Calu3 (cell line): ENCODE results near the gene TMEM82. TPM values are rescaled to one million over a fixed set of nuclear protein-coding genes. Genes with fewer than 3 reads are reported as not detected.

ENCODE experiments used
- BruUV-seq: library from RNA; stranded (reverse); fragments of 400-500 nt; replicated peaks from 2 replicates; lab custom pipeline; 2021; lab: Mats Ljungman, UMichigan
- CTCF ChIA-PET: fragments of 300-600 bp; sonication (Branson Sonifier 250); formaldehyde crosslinking; loops from one replicate; lab custom pipeline; 2022; ENCODE audit warnings: antibody characterized with exemption; lab: Charles Lee
- DNase-seq: peaks from one replicate; pipeline ENCODE4 v3.0.0; 2022
- H3K27ac Mint-ChIP-seq: one replicate; pipeline ENCODE4 v1.8.0; 2022; ENCODE audit warnings: mixed read lengths; ENCODE audit not compliant: unreplicated experiment
- H3K27me3 Mint-ChIP-seq: one replicate; pipeline ENCODE4 v1.8.0; 2022; ENCODE audit warnings: mixed read lengths; ENCODE audit not compliant: unreplicated experiment
- H3K36me3 Mint-ChIP-seq: one replicate; pipeline ENCODE4 v1.8.0; 2022; ENCODE audit warnings: mild to moderate bottlenecking, moderate library complexity, mixed read lengths; ENCODE audit not compliant: insufficient read depth, unreplicated experiment
- H3K4me1 Mint-ChIP-seq: one replicate; pipeline ENCODE4 v1.8.0; 2022; ENCODE audit warnings: mild to moderate bottlenecking, low read depth, mixed read lengths; ENCODE audit not compliant: unreplicated experiment
- H3K4me3 Mint-ChIP-seq: one replicate; pipeline ENCODE4 v1.8.0; 2022; ENCODE audit warnings: mild to moderate bottlenecking, low read depth, moderate library complexity, mixed read lengths; ENCODE audit not compliant: unreplicated experiment
- H3K9me3 Mint-ChIP-seq: one replicate; pipeline ENCODE4 v1.8.0; 2022; ENCODE audit warnings: low read depth, mixed read lengths; ENCODE audit not compliant: unreplicated experiment
- intact Hi-C: fragments of 100-400 bp; cut with micrococcal nuclease; formaldehyde crosslinking; loops from one replicate; pipeline ENCODE4 v1.10.0; 2022; ENCODE audit not compliant: unreplicated experiment
- total RNA-seq: library from RNA; stranded (reverse); gene quantifications from 2 replicates; pipeline ENCODE4 v1.2.3, GENCODE V29; 2022
- TF ChIP-seq, protein P1 (sequence below): fragments of 200-600 bp; IDR thresholded peaks from one replicate; pipeline ENCODE4 v1.8.0; 2022; ENCODE audit warnings: antibody characterized with exemption; ENCODE audit not compliant: unreplicated experiment

The TMEM82 gene
- total RNA-seq, 1 experiment from 2014 or later: not detected

DNA sequence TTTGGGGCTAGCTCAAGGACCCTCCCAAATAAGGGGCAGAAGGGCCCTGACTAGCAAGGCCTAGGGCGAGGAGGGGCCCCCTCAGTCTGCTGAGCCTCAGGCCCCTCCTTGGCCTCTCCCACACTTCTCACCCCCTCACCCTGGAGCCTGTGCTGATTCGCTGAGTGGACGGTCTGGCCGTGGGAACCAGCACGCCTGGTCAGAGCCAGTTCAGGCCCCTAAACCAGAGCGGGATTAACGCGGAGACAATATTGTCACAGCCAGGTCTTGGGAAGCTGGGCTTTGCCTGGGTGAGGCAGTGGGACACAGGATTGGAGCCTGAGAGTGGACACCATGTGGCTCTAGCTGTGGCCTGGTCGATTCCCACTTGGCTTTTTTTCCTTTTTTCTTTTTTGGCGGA, 11.5 kb downstream of the TMEM82 start:
- intact Hi-C loops: no loop called here
- Mint-ChIP-seq H3K4me3 (no peak overlapping the region), H3K27me3 (no peaks in the 10 kb centered on the region), H3K27ac (no peak overlapping the region), H3K4me1 (peaks cover 9% of the 10 kb centered on the region), H3K36me3 (peaks cover 11% of the 10 kb centered on the region), H3K9me3 (no peaks in the 10 kb centered on the region)
- BruUV-seq: no TSS peak
- DNase-seq: no peak
- TF ChIP-seq, protein P1, sequence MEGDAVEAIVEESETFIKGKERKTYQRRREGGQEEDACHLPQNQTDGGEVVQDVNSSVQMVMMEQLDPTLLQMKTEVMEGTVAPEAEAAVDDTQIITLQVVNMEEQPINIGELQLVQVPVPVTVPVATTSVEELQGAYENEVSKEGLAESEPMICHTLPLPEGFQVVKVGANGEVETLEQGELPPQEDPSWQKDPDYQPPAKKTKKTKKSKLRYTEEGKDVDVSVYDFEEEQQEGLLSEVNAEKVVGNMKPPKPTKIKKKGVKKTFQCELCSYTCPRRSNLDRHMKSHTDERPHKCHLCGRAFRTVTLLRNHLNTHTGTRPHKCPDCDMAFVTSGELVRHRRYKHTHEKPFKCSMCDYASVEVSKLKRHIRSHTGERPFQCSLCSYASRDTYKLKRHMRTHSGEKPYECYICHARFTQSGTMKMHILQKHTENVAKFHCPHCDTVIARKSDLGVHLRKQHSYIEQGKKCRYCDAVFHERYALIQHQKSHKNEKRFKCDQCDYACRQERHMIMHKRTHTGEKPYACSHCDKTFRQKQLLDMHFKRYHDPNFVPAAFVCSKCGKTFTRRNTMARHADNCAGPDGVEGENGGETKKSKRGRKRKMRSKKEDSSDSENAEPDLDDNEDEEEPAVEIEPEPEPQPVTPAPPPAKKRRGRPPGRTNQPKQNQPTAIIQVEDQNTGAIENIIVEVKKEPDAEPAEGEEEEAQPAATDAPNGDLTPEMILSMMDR: no peak
- CTCF ChIA-PET: interaction anchor here (1.2 kb wide), 1 partner anchor 12 kb away, joined by 3 read pairs; no protein-coding TSS in a partner anchor

DNA sequence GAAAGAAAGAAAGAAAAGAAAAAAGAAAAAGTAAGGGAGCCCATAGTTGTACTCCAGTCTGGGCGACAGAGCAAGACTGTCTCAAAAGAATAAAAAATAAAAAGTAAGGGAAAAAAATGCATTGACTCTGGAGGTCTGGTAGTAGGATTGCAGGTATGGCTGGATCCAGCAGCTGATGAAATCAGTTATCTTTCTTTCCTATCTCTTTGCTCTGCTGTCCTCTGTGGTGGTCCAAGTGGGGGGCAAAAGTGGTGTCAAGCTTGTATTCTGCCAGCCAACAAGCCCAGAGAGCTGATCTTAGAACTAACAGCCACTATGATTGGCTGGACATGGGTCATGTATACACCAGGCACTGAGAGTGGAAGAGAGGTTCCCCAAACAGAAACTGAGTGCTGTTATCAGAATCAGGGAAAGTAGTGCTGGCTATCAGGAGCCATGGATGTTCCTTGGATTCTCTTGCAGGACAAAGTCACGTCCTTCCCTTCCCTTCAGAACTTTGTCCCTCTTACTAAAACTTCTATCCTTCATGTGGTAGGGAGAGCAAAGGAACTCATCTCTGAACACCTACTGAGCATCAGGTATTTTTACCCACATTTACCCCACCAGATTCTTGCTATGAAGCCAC, 12.8 kb downstream of the TMEM82 start:
- Mint-ChIP-seq H3K4me3 (no peak overlapping the region), H3K4me1 (peaks cover 9% of the 10 kb centered on the region), H3K36me3 (peaks cover 11% of the 10 kb centered on the region), H3K27ac (no peak overlapping the region), H3K9me3 (no peaks in the 10 kb centered on the region), H3K27me3 (no peaks in the 10 kb centered on the region)
- TF ChIP-seq, protein P1: no peak
- BruUV-seq: no TSS peak
- DNase-seq: no peak
- CTCF ChIA-PET: no interaction called here
- intact Hi-C loops: no loop called here

DNA sequence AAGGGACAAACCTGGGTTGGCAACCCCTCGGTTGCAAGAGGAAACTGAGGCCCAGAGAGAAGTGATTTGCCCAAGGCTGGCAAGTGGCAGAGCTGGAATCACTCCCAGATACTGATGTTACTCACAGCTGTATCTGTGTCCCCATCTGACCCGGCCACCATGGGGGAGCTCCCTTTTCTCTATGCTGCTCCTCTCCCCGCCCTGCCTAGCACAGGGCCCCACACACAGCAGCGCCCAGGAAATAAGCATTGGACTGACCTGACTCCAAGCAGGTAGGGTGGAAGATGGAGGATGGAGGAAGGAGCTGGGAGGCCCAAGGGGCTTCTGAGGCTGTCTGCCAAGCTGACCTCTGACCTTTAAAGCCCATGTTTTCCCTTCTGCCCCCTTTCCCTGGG, 13.3 kb downstream of the TMEM82 start:
- Mint-ChIP-seq H3K36me3 (peaks cover 11% of the 10 kb centered on the region), H3K4me1 (peaks cover 9% of the 10 kb centered on the region), H3K27me3 (no peaks in the 10 kb centered on the region), H3K4me3 (peak overlapping the region; percentile 66), H3K27ac (no peak overlapping the region), H3K9me3 (no peaks in the 10 kb centered on the region)
- TF ChIP-seq, protein P1: no peak
- CTCF ChIA-PET: no interaction called here
- intact Hi-C loops: no loop called here
- no TSS peak for BruUV-seq
- no peak for DNase-seq

DNA sequence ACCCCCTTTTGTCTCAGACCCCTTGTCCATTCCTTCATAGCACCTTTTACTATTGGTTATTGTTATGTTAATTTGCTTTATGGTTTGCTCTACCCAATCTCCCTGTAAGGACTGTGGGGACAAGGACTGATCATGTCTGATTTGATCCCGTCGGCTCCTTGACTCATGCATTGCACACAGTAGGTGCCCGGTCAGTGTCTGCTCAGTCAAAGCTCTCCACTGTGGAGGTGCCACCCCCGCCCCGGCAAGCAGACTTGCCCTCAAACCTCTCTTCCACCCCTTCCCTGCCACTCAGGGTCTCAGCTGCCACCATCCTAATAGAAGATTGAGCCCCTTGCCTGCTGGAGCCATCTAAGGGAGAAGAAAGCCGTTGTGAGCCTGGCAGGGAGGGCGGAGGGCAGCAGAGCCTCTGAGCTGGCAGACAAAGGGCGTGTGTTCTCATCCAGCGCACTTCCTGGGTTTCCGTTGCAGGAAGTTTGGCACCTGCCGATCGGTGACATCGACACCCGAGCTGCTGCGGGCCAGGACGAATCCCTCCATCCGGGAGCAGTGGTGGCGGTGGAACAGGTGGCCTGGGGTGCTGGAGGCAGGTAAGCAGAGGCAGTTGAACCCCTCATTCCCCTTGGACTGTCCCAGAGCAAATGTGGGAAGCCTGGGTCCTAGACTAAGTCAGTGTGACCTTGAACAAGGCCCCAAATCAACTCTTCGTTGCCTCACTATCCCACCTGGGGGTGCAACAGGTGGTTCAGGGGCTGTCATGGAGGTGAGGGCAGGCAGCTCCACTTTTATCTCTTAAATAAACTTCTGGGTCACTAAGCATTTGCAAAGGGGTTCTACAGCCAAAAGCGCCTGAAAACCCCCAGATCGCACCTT, 14.1 kb downstream of the TMEM82 start:
- BruUV-seq: no TSS peak
- intact Hi-C loops: no loop called here
- Mint-ChIP-seq H3K27me3 (no peaks in the 10 kb centered on the region), H3K27ac (peak overlapping the region; percentile 72), H3K4me3 (peak overlapping the region; percentile 66), H3K9me3 (no peaks in the 10 kb centered on the region), H3K4me1 (peaks cover 9% of the 10 kb centered on the region), H3K36me3 (peaks cover 11% of the 10 kb centered on the region)
- TF ChIP-seq, protein P1: no peak
- peak; percentile 69 for DNase-seq
- CTCF ChIA-PET: interaction anchor here (0.6 to 1.3 kb wide), 4 partner anchors 15 to 294 kb away, joined by 3 to 7 read pairs (median 4); no protein-coding TSS in a partner anchor
